Neural crest cell (in vitro differentiated cells): ENCODE measurements around the gene KANSL2. TPM values are rescaled to one million over a fixed set of nuclear protein-coding genes. Genes with fewer than 3 reads are reported as not detected.

ENCODE experiments used
- DNase-seq: peaks from one replicate; pipeline ENCODE4 v3.0.0; 2021; ENCODE audit warnings: low read depth, mixed read lengths, low spot score
- H3K27ac Mint-ChIP-seq: one replicate; pipeline ENCODE4 v1.8.0; 2021; ENCODE audit warnings: mild to moderate bottlenecking, mixed read lengths; ENCODE audit not compliant: unreplicated experiment
- H3K27me3 Mint-ChIP-seq: 2 replicates; pipeline ENCODE4 v1.8.0; 2021; ENCODE audit warnings: low read depth, mild to moderate bottlenecking, mixed read lengths
- H3K36me3 Mint-ChIP-seq: 2 replicates; pipeline ENCODE4 v1.8.0; 2021; ENCODE audit warnings: low read depth, mild to moderate bottlenecking, mixed read lengths
- H3K4me1 Mint-ChIP-seq: 2 replicates; pipeline ENCODE4 v1.8.0; 2021; ENCODE audit warnings: mixed read lengths
- H3K4me3 Mint-ChIP-seq: one replicate; pipeline ENCODE4 v1.8.0; 2021; ENCODE audit warnings: mild to moderate bottlenecking, mixed read lengths
- H3K9me3 Mint-ChIP-seq: 2 replicates; pipeline ENCODE4 v1.8.0; 2021; ENCODE audit warnings: mixed read lengths
- total RNA-seq: library from RNA; stranded (reverse); gene quantifications from 2 replicates; pipeline ENCODE4 v1.2.1, GENCODE V29; 2021
- TF ChIP-seq, protein P1 (sequence below): fragments of 200-600 bp; sonication (generic); conservative IDR thresholded peaks from 2 replicates; pipeline ENCODE4 v1.5.0; 2021; ENCODE audit warnings: antibody characterized with exemption, mild to moderate bottlenecking

The KANSL2 gene
- total RNA-seq, 1 donor from 2014 or later, result 60.7 TPM

DNA sequence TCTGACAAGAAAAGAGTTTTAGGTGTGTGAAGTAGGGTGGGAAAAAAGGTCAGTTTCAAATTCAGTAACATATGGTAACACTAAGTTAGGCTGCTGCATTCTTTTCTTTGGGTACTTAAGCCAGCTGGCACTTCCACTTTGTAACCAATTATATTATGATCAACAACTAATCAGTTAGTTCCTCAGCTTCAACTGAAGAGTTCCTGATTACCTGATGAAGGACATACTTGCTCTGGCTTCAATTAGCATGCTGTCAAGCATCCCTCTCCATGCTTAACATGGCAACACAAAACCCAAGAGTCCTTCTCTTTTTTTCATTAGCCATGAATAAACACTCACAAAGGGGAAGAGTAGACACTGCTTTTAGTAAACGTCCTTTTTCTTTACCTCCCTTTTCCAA lies 6.8 kb upstream of the KANSL2 start:
- no peak for DNase-seq
- Mint-ChIP-seq H3K27me3 (no peaks in the 10 kb centered on the region), H3K9me3 (no peaks in the 10 kb centered on the region), H3K27ac (no peak overlapping the region), H3K4me1 (no peaks in the 10 kb centered on the region), H3K4me3 (no peak overlapping the region), H3K36me3 (peaks cover 17% of the 10 kb centered on the region)
- TF ChIP-seq, protein P1, sequence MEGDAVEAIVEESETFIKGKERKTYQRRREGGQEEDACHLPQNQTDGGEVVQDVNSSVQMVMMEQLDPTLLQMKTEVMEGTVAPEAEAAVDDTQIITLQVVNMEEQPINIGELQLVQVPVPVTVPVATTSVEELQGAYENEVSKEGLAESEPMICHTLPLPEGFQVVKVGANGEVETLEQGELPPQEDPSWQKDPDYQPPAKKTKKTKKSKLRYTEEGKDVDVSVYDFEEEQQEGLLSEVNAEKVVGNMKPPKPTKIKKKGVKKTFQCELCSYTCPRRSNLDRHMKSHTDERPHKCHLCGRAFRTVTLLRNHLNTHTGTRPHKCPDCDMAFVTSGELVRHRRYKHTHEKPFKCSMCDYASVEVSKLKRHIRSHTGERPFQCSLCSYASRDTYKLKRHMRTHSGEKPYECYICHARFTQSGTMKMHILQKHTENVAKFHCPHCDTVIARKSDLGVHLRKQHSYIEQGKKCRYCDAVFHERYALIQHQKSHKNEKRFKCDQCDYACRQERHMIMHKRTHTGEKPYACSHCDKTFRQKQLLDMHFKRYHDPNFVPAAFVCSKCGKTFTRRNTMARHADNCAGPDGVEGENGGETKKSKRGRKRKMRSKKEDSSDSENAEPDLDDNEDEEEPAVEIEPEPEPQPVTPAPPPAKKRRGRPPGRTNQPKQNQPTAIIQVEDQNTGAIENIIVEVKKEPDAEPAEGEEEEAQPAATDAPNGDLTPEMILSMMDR, result no peak

DNA sequence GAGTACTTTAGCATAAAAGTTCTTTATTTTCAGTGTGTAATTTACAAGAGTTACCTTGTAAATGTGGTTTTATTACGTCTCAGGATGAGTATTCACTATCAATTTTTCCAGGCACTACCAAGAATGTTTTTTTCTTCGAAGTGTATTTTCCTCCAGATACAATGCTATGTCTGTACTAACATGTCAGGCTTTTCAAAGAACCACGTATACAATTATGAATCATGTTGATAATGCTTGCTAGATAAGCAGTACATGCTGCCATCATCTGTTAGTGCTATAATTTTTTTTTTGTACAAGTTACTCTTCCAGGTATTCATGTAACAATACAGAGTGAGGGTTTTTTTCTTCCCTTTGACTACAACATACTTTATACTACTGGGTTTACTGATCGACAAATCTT lies 5.6 kb upstream of the KANSL2 start:
- no peaks in the 10 kb centered on the region for H3K9me3 Mint-ChIP-seq
- H3K27ac Mint-ChIP-seq, result no peak overlapping the region
- peaks cover 9% of the 10 kb centered on the region for H3K36me3 Mint-ChIP-seq
- TF ChIP-seq, protein P1, result no peak
- peaks cover 2% of the 10 kb centered on the region for H3K27me3 Mint-ChIP-seq
- H3K4me1 Mint-ChIP-seq, result no peaks in the 10 kb centered on the region
- DNase-seq, result no peak
- no peak overlapping the region for H3K4me3 Mint-ChIP-seq

DNA sequence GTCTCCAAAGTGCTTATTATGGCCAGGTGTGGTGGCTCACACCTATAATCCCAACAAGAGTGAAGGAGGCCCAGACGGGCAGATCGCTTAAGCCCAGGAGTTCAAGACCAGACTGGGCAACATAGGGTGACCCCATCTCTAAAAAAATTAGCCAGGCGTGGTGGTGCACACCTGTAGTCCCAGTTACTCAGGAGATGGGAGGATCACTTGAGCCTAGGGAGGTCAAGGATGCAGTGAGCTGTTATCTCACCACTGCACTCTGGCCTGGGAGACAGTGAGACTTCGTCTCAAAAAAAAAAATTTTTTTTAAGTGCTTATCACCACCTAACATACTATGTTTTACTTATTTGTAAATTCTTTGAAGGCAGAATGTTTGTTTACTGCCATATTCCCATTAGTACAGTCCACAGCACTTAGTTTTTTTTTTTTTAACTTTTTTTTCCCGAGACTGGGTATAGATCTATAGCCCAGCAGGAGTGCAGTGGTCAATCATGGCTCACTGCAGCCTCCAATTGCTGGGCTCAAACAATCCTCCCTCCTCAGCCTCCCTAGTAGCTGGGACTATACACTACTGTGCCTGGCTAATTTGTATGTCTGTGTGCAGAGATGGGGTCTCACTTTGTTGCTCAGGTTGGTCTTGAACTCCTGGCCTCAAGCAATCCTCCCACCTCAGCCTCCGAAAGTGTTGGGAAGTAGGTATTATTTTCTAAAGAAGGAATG lies 4.7 kb upstream of the KANSL2 start:
- Mint-ChIP-seq H3K27ac (no peak overlapping the region), H3K36me3 (peaks cover 9% of the 10 kb centered on the region), H3K27me3 (peaks cover 2% of the 10 kb centered on the region), H3K9me3 (no peaks in the 10 kb centered on the region), H3K4me1 (peaks cover 4% of the 10 kb centered on the region), H3K4me3 (no peak overlapping the region)
- no peak for DNase-seq
- TF ChIP-seq, protein P1, result no peak

DNA sequence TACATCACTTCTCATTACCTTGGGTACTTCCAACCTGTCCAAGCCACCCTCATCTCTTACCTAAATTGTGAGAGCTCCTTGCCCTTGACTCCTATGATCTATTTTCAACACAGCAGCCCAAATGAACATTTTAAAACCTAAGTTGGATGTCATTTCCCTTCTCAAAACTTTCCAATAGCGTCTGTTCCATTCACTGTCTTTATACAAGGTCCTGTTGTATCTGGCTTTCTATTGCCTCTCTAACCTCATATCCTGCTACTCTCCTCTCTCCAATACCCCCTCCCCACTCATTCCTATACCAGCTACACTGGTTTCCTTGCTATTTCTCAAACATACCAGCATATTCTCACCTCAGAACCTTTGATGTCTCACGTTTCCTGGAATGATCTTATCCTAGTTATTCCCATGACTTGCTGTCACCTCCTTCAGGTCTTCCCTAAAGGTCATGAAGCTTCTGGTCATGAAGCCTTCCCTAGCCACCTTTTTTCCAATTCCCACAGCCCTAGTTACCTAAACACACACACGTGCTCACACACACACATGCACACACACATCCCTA lies 4.1 kb upstream of the KANSL2 start:
- H3K27ac Mint-ChIP-seq, result no peak overlapping the region
- no peaks in the 10 kb centered on the region for H3K9me3 Mint-ChIP-seq

DNA sequence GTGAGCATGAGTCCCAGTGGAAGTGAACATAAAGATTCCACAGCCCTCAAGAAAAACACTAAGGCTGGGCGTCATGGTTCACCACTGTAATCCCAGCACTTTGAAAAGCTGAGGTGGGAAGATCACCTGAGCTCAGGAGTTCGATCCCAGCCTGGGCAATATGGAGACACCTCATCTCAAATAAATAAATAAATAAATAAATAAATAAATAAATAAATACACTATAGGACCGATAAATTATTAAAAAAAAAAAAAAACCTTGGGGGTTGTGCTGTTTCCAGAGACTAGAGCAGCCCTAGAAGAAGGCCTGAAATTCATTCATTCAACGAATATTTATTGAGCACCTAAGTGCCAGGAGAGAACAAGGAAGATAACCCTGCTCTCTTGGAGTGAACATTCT lies 1.5 kb upstream of the KANSL2 start:
- Mint-ChIP-seq H3K36me3 (peaks cover 22% of the 10 kb centered on the region), H3K4me3 (peak overlapping the region; percentile 72), H3K4me1 (peaks cover 31% of the 10 kb centered on the region), H3K9me3 (no peaks in the 10 kb centered on the region), H3K27me3 (peaks cover 2% of the 10 kb centered on the region), H3K27ac (no peak overlapping the region)
- DNase-seq, result no peak
- TF ChIP-seq, protein P1, result no peak

More for the DNA sequence above, 4.1 kb upstream of the KANSL2 start:
- peaks cover 12% of the 10 kb centered on the region for H3K36me3 Mint-ChIP-seq
- peaks cover 9% of the 10 kb centered on the region for H3K4me1 Mint-ChIP-seq
- TF ChIP-seq, protein P1, result no peak
- peak overlapping the region; percentile 46 for H3K4me3 Mint-ChIP-seq
- DNase-seq, result no peak
- peaks cover 2% of the 10 kb centered on the region for H3K27me3 Mint-ChIP-seq
